NT2/D1 (cell line): ENCODE data around the gene B3GNT2.

ENCODE experiments used
- DNase-seq: peaks from one replicate; pipeline ENCODE4 v3.0.0-alpha.2; 2011; ENCODE audit warnings: low read depth, low spot score
- H3K27me3 ChIP-seq: 2 replicates; pipeline ENCODE4 v1.6.0; 2011; ENCODE audit warnings: mild to moderate bottlenecking; ENCODE audit not compliant: insufficient read length, insufficient read depth
- H3K36me3 ChIP-seq: 2 replicates; pipeline ENCODE4 v1.6.1; 2011; ENCODE audit warnings: mild to moderate bottlenecking, low read length, mixed read lengths; ENCODE audit not compliant: insufficient read depth, insufficient read length
- H3K4me1 ChIP-seq: 2 replicates; pipeline ENCODE4 v1.5.1; 2011; ENCODE audit not compliant: insufficient read depth, insufficient read length
- H3K4me3 ChIP-seq: 2 replicates; pipeline ENCODE4 v1.5.1; 2011; ENCODE audit warnings: low read depth; ENCODE audit not compliant: insufficient read length
- H3K9ac ChIP-seq: 2 replicates; pipeline ENCODE4 v1.6.0; 2011; ENCODE audit warnings: low read depth; ENCODE audit not compliant: insufficient read length
- H3K9me3 ChIP-seq: 2 replicates; pipeline ENCODE4 v1.5.1; 2011; ENCODE audit warnings: mild to moderate bottlenecking, low read length; ENCODE audit not compliant: insufficient read depth
- SUZ12 ChIP-seq: IDR thresholded peaks from 2 replicates; pipeline ENCODE4 v1.6.1; 2011; ENCODE audit not compliant: insufficient read length, insufficient read depth; ENCODE audit errors: extremely low read depth
- YY1 ChIP-seq: IDR thresholded peaks from 2 replicates; pipeline ENCODE4 v1.6.1; 2011; ENCODE audit not compliant: insufficient read length, insufficient read depth
- ZNF274 ChIP-seq: IDR thresholded peaks from 2 replicates; pipeline ENCODE4 v1.6.1; 2011; ENCODE audit warnings: mild to moderate bottlenecking, low read depth, low read length

B3GNT2 gene

GRCh38 chr2:62202019-62202722, 6.3 kb downstream of the B3GNT2 start:
- TF ChIP-seq SUZ12 (no peak), YY1 (no peak), ZNF274 (no peak)
- DNase-seq: no peak
- Histone ChIP-seq H3K36me3 (peaks cover 7% of the 10 kb centered on the region), H3K9me3 (no peaks in the 10 kb centered on the region), H3K4me3 (no peak overlapping the region), H3K4me1 (peaks cover 3% of the 10 kb centered on the region), H3K27me3 (no peaks in the 10 kb centered on the region), H3K9ac (no peak overlapping the region)

GRCh38 chr2:62202729-62203128, 6.8 kb downstream of the B3GNT2 start:
- Histone ChIP-seq H3K4me3 (no peak overlapping the region), H3K27me3 (no peaks in the 10 kb centered on the region), H3K9ac (no peak overlapping the region), H3K4me1 (peaks cover 7% of the 10 kb centered on the region), H3K36me3 (peaks cover 10% of the 10 kb centered on the region), H3K9me3 (no peaks in the 10 kb centered on the region)
- DNase-seq: no peak
- TF ChIP-seq ZNF274: no peak
- no peak for TF ChIP-seq SUZ12
- TF ChIP-seq YY1: no peak

- Histone ChIP-seq H3K9ac (no peak overlapping the region), H3K4me3 (no peak overlapping the region), H3K4me1 (peaks cover 7% of the 10 kb centered on the region)
These were observed 7.5 kb downstream of the B3GNT2 start for GRCh38 chr2:62203459-62203858.

GRCh38 chr2:62204998-62205496, 9.1 kb downstream of the B3GNT2 start:
- Histone ChIP-seq H3K27me3 (no peaks in the 10 kb centered on the region), H3K4me1 (peaks cover 7% of the 10 kb centered on the region), H3K9ac (no peak overlapping the region), H3K9me3 (no peaks in the 10 kb centered on the region), H3K4me3 (no peak overlapping the region), H3K36me3 (peaks cover 12% of the 10 kb centered on the region)
- TF ChIP-seq YY1: no peak
- TF ChIP-seq SUZ12: no peak
- no peak for TF ChIP-seq ZNF274
- no peak for DNase-seq

More at GRCh38 chr2:62203459-62203858, 7.5 kb downstream of the B3GNT2 start:
- Histone ChIP-seq H3K27me3 (no peaks in the 10 kb centered on the region), H3K9me3 (no peaks in the 10 kb centered on the region), H3K36me3 (peaks cover 6% of the 10 kb centered on the region)
- no peak for DNase-seq
- no peak for TF ChIP-seq SUZ12
- TF ChIP-seq YY1: no peak
- no peak for TF ChIP-seq ZNF274

DNA sequence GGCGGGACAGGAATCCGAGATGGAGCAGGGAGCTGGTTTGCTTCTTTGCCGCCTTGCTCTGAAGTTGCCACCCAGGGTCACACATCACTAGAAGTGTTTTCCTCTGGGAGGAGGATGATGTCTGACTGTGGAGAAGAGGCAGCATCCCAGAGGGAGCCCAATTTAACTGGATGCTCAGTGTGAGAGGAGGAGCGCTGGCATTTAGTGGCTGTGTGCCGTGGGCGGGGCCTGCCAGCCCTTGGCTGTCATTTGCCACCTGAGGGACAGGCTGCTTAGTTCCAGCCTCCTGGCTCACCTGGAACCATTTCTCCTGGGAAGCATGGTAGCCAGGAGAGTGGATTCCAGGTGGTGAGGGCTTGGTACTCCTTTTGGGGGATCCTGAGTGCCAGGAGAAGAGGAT, 9.6 kb downstream of the B3GNT2 start:
- peaks cover 7% of the 10 kb centered on the region for H3K4me1 ChIP-seq
- H3K9me3 ChIP-seq: no peaks in the 10 kb centered on the region
- TF ChIP-seq SUZ12 (no peak), ZNF274 (no peak), YY1 (no peak)
- no peak overlapping the region for H3K9ac ChIP-seq
- no peak overlapping the region for H3K4me3 ChIP-seq
- no peaks in the 10 kb centered on the region for H3K27me3 ChIP-seq
- DNase-seq: no peak
- H3K36me3 ChIP-seq: peaks cover 12% of the 10 kb centered on the region

GRCh38 chr2:62206024-62206423, 10.1 kb downstream of the B3GNT2 start:
- H3K36me3 ChIP-seq: peaks cover 12% of the 10 kb centered on the region
- no peaks in the 10 kb centered on the region for H3K27me3 ChIP-seq
- H3K9ac ChIP-seq: no peak overlapping the region
- peaks cover 7% of the 10 kb centered on the region for H3K4me1 ChIP-seq
- TF ChIP-seq ZNF274: no peak
- no peak for TF ChIP-seq SUZ12
- no peak for TF ChIP-seq YY1
- DNase-seq: no peak
- H3K4me3 ChIP-seq: no peak overlapping the region
- no peaks in the 10 kb centered on the region for H3K9me3 ChIP-seq

- H3K36me3 ChIP-seq: peaks cover 16% of the 10 kb centered on the region
- TF ChIP-seq SUZ12 (no peak), ZNF274 (no peak), YY1 (no peak)
- H3K4me3 ChIP-seq: no peak overlapping the region
- no peak overlapping the region for H3K9ac ChIP-seq
- no peak for DNase-seq
- H3K9me3 ChIP-seq: no peaks in the 10 kb centered on the region
- no peaks in the 10 kb centered on the region for H3K27me3 ChIP-seq
- H3K4me1 ChIP-seq: peaks cover 4% of the 10 kb centered on the region
These were observed 11.6 kb downstream of the B3GNT2 start for GRCh38 chr2:62207491-62207890.
